HL-60/S4 (cell line): ENCODE results near the gene HS3ST3B1.

Experiments used
- in situ Hi-C: fragments of 300-500 bp; cut with MboI; formaldehyde crosslinking; loops from 2 replicates; pipeline ENCODE4 v1.14.3; 2022; ENCODE audit warnings: low sequenced_read_pairs

HS3ST3B1 gene

GRCh38 chr17:14389681-14390080, 88.8 kb downstream of the HS3ST3B1 start:
- in situ Hi-C loops = no loop called here

GRCh38 chr17:14393723-14394122, 92.8 kb downstream of the HS3ST3B1 start:
- in situ Hi-C loops = no loop called here

- in situ Hi-C loops = no loop called here
Measured at GRCh38 chr17:14395255-14395654, 94.4 kb downstream of the HS3ST3B1 start.

- in situ Hi-C loops = no loop called here
Measured at GRCh38 chr17:14396547-14396946, 95.7 kb downstream of the HS3ST3B1 start.

- in situ Hi-C loops = no loop called here
Measured at GRCh38 chr17:14398766-14399165, 97.9 kb downstream of the HS3ST3B1 start.
